ENCODE data around the gene PPP6C.
"Not testable (repeated sequence)": the region's sequence is repeated elsewhere in the genome, so short reads cannot be mapped to it uniquely, and the experiment has no call there.

PPP6C gene

DNA sequence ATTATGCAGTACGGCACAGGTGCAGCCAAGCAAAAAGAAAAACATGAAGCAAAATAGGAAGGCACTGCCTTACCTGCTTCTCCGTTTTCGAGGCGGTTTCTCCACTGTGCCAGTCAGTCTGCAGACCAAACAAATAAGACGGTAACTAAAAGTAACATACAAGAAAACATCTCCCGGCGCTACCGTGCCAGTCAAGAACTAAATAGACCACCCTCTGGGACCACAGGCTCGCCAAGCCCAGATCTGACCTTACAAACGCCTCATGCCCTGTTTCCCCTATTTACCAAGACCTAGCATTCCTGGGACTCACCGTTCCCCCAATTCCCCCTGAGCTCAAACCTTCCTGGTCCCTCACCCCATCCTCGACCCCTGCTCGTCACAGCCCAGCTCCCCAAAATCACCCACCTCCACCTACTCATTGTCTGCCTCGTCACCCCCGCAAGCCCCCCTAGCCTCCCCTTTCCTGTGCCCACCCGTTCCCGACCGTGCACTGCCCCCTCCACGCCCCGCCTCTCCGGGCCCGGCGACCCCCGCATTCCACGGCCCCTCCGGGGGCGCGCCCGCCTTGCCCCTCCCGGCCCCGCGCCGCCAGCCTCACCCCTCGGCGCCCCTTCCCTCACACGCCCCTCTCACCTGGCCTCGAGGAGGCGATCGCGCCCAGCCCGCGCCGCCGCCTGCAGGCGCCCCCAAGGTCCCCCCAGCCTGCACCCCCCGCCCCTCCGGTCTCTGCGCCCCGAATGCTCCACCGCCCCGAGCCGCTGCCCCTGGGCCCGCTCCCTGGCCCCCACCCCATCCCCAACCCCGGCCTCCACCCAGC lies 46.8 kb downstream of the PPP6C start:
- DNase-seq = peak in 7 of 51 donors; percentile 4 to 33 (median 11)

DNA sequence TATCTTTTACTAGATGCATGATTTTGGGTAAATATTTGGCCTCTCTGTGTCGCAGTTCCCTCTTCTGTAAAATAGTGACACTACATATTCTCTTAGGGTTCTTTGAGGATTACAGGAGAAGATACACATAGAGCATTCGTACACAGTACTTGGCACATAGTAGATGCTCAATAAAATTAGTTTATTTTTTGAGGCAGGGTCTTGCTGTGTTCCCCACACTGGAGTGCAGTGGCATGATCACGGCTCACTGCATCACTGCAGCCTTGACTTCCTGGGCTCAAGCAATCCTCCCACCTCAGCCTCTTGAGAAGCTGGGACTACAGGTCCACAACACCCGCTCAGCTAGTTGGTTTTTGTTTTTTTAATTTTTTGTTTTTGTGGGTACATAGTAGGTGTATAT lies 47.9 kb downstream of the PPP6C start:
- no peak for DNase-seq

DNA sequence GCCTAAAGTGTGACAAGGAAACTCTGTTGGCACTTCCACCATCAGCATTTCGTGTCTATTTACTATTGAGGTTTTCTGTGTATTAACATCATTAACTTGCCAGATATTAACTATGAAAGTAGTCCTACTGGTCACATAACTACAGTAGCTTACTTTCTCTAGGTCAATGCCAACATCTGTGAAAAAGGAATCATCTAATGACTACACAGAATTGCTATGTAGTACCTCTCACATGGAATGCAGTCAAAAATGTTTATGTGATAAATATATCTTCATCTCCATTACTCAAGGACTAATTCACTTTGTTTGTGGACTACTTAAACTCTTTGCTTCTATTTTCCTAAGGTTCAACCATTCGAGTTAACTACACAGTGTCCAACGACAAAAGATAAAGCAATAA lies 48.4 kb downstream of the PPP6C start:
- DNase-seq = no peak

DNA sequence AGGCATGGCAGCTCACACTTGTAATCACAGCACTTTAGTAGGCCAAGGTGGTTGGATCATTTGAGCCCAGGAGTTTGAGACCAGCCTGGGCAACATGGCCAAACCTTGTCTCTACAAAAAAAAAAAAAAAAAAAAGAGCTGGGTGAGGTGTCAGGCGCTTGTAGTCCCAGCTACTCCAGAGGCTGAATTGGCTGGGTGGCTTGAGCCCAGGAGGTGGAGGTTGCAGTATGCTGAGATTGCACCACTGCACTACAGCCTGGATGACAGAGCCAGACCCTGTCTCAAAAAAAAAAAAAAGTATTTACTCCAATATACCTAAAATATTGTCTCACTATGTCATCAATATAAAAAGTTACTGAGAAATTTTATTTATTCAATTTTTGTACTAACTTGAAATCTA lies 49.0 kb downstream of the PPP6C start:
- no peak for DNase-seq

DNA sequence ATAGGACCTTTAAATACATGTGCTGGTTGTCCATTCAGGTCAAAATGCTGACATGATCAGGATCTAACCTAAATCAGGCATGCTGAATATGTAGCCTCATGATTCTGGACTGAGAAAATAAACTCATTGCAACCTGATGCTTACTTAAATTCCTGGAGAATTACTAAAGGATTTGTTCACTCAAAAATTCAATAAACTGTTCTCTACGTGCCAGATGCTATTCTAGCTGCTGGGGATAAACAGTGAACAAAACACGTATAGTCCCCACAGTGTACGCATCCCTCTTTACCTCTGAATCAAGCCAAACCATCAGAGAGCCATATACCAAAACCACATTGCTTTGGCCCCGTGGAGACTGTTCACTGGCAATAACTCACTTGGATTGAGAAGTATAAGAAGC lies 52.4 kb downstream of the PPP6C start:
- DNase-seq = no peak

DNA sequence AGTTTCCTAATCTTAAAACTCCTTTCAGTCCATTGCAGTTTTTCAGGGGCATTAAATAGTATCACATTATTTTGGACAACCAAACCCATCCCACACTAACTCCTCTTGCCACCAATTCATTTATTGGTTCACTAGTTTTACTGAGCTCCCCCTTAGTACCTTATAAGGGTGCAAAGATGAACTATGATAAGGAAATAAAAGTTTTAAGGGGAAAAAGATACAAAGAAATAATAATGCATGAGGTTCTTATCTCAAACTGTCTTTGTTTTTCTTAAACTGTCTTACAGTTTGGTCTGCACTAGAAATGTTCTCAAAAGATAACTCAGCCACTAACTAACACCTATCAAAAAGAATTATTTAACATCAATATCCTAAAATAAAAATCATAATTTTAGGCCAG lies 54.6 kb downstream of the PPP6C start:
- DNase-seq = no peak

- no peak for DNase-seq
These were observed 55.9 kb downstream of the PPP6C start for GRCh38 chr9:125133403-125134329.

GRCh38 chr9:125131778-125132177 lies 57.8 kb downstream of the PPP6C start:
- no peak for DNase-seq

DNA sequence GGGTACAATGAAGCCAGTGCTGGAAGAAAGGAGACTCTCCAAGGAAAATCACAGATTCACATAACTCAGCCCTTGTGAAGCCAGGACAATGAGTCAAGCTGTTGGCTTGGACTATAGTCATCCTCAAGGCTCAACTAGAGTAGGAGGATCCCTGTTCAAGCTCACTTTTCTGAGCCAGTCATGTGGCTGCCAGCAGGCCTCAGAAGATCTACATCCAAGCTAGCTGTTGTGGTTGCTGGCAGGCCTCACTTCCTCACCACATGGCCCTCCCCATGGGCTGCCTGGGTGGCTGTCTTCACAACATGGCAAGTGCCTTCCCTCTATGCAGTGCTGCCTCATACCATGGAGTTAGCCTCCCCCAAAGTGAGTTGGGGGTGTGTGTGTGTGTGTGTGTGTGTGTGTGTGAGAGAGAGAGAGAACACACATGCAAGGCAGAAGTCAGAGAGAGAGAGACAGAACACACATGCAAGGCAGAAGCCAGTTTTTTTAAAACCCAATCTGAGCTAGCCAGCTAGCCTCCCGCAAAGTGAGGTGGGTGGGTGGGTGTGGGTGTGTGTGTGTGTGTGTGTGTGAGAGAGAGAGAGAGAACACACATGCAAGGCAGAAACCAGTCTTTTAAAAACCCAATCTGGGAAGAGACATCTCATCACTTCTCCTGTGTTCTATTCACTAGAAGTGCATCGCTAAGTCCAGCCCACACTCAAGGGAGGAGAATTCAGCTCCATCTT lies 63.4 kb downstream of the PPP6C start:
- DNase-seq = peak in 35 of 51 donors; percentile 3 to 78 (median 33)

- no peak for DNase-seq
These were observed 64.1 kb downstream of the PPP6C start for GRCh38 chr9:125125523-125125922.

- no peak for DNase-seq
These were observed 68.5 kb downstream of the PPP6C start for GRCh38 chr9:125121146-125121545.

DNA sequence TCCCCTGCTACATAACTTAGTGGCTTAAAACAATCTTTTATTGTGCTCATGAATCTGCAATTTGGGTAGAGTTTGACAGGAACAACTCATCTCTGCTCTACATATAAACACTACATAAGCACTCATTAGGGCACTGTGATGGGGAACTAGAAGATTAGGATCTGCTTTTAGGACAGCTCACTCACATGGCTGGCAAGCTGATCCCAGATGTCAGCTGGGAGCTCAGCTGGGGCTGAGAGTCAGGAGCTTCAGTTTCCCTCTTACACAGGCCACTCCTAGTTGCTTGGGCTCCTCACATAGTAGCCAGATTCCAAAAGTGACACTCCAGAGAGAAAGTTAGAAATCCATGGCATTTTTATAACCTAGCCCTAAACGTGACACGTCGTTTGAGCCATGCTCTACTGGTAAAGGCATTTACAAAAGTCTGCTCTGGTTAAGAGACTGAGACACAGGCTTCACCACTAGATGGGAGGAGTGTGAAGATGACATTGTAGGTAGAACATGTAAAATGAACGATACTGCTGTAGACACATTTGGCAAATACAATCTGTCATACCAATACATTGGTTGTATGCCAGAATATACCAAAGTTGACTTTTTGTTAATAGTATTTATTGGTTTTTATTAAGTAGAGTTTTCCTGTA lies 69.8 kb downstream of the PPP6C start:
- no peak for DNase-seq

- not testable (repeated sequence) for DNase-seq
These were observed 70.9 kb downstream of the PPP6C start for GRCh38 chr9:125118696-125119095.

DNA sequence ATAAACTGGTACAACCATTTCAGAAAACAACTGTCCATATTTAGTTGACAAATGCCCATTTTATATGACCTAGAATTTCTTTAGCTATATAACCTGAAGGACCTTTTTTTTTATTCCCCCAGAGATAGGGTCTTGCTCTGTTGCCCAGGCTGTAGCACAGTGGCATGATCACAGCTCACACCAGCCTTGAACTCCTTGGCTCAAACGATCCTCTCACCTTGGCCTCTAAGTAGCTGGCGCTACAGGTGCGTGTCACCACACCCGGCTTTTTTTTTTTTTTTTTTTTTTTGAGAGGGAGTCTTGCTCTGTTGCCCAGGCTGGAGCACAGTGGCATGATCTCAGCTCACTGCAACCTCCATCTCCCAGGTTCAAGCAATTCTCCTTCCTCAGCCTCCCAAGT lies 75.1 kb downstream of the PPP6C start:
- not testable (repeated sequence) for DNase-seq

GRCh38 chr9:125110464-125110863 lies 79.1 kb downstream of the PPP6C start:
- no peak for DNase-seq

DNA sequence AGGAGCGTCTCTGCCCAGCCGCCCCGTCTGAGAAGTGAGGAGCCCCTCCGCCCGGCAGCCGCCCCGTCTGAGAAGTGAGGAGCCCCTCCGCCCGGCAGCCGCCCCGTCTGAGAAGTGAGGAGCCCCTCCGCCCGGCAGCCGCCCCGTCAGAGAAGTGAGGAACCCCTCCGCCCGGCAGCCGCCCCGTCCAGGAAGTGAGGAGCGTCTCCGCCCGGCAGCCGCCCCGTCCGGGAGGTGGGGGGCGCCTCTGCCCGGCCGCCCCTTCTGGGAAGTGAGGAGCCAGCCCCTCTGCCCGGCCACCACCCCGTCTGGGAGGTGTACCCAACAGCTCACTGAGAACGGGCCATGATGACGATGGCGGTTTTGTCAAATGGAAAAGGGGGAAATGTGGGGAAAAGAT lies 81.1 kb downstream of the PPP6C start:
- not testable (repeated sequence) for DNase-seq

- no peak for DNase-seq
These were observed 83.2 kb downstream of the PPP6C start for GRCh38 chr9:125106285-125106893.

GRCh38 chr9:125103770-125104460 lies 85.7 kb downstream of the PPP6C start:
- DNase-seq = no peak

DNA sequence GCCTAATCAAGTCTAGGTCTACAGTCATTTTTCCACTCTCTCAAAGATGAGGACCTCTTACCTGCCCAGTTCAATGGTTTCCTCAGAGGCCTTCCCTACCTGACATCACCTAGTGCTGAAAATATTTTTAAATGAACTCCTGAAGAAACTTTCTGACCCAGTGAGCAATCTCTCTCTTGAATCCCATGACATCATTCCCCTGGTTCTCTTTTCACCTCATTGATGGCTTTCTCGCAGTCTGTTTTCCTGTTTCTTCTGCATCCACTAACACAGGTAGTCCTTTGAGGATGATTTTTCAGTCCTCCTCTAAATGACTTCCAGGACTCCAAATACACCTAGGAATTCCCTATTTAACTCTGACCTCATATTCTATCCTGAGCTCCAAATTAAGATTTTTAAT lies 86.6 kb downstream of the PPP6C start:
- DNase-seq = no peak

DNA sequence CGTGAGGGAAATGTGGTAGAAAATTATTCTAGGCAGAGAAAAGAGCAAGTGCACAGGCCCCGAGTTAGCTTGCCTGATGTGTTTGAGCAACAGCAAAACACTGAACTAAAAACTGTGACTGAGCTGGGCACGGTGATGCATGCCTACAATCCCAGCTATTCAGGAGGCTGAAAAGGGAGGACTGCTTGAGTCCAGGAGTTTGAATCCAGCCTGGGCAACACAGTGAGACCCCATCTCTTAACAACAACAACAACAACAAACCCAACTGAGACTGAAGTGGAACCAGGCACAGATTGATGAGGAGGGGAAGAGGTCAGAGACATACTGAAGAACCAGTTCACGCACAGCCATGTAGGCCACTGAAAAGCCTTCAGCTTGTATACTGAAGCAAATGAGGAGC lies 88.8 kb downstream of the PPP6C start:
- no peak for DNase-seq

Measured in hypothalamus (tissue), 51 donors.